ENCODE measurements around the gene HABP2.

Gene HABP2

GRCh38 chr10:113552701-113553100 is at the start of gene HABP2:
Gene HABP2 (plus strand): TSS chr10:113553053. CDS start chr10:113553122, 69 bp downstream.
- no peak for DNase-seq

- DNase-seq = no peak
Observed at GRCh38 chr10:113503930-113504329, 48.9 kb upstream of the HABP2 start.

GRCh38 chr10:113504423-113504822 is 48.4 kb upstream of the HABP2 start:
- DNase-seq = no peak

DNA sequence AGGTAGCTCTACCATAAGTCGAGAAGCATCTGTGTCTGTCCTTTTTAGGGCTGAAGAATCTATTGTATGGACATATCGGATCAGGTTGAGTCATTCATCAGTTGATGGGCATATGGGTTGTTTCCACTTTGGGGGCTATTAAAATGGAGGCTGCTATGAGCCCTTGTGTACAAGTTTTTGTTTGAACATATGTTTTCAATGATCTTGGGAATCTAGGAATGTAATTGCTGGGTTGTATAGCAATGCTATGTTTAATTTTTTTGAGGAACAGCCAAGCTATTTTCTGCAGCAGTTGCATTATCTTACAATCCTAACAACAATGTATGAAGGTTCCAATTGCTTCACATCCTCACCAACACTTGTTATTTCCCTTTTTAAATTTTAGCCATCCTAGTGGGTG is 46.4 kb upstream of the HABP2 start:
- DNase-seq = no peak

- DNase-seq = no peak
Observed at GRCh38 chr10:113511419-113511818, 41.4 kb upstream of the HABP2 start.

- DNase-seq = no peak
Observed at GRCh38 chr10:113515161-113515560, 37.7 kb upstream of the HABP2 start.

- no peak for DNase-seq
Observed at GRCh38 chr10:113515601-113516000, 37.3 kb upstream of the HABP2 start.

- DNase-seq = no peak
Observed at GRCh38 chr10:113516061-113516460, 36.8 kb upstream of the HABP2 start.

- no peak for DNase-seq
Observed at GRCh38 chr10:113517165-113517900, 35.5 kb upstream of the HABP2 start.

DNA sequence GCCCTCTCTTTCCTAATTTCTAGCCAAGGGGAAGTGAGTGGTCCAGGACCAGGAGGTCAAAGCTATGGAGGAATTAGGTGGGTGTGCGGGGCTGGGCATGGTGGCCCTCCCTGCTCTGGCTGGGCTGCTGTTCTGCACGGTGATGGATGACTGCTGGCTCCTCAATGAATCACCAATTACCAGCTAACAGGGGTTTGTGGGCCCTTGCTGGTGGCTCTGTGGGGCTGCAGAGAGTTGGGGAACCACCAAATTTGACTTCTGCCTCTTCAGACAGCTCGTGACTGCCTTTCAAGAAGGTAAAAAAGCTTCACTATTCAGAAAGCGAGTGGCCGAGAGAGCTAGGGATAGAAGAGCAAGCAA is 35.0 kb upstream of the HABP2 start:
- DNase-seq = no peak

DNA sequence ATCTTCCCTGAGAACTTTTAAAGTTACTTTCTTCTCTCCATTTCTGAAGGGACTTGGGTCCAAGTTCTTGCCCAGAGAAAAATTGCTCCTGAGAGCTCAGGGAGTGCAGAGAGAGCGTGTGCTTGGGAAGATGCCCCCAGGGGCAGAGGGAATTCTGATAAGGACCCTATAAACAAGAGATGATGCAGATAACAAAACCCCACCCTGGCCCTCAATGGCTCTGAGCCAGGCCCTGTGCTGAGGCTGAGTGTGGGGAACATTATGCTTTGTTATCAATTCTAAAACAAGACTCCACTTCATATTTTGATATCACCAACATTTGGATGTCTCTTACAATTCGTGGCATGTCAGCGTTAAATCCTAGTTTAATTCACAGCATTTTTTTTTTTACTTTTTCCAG is 34.4 kb upstream of the HABP2 start:
- no peak for DNase-seq

DNA sequence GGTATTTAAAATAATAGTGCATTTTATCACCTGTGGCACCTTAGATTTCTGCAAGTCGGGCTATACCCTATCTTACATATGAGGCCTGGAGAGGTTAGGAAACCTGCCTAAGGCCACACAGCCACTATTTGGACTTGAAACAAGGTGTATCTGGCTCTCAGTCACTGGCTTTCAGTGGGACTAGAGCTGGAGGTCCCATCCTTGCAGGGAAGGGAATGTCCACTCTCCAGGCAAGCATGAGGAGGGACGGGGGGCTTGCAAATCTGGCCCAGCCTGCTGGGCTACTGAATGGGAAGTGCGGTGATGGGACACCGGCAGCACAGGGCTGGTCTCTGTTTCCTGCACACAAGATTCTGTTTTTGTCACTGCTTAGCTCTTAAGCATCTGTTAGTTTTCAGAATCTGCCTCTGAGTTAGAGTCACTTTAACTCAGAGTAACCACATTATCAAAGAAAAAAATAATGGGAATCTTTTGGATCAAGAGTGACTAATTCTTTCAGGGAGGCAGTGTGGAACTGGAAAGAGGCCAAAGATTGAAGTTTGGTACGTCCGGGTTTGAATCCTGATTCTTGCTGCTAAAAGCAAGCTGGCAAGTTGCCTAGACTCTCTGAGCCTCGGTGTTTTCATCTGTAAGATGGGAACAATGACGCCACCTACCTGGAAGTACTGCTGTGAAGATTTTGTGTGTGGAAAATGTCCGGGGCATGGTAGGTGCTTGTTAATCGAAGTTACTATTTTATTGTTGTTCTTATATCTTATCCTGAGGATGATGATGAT is 33.8 kb upstream of the HABP2 start:
- no peak for DNase-seq

GRCh38 chr10:113519681-113520115 is 33.2 kb upstream of the HABP2 start:
- no peak for DNase-seq

- DNase-seq = no peak
Observed at GRCh38 chr10:113520261-113520660, 32.6 kb upstream of the HABP2 start.

DNA sequence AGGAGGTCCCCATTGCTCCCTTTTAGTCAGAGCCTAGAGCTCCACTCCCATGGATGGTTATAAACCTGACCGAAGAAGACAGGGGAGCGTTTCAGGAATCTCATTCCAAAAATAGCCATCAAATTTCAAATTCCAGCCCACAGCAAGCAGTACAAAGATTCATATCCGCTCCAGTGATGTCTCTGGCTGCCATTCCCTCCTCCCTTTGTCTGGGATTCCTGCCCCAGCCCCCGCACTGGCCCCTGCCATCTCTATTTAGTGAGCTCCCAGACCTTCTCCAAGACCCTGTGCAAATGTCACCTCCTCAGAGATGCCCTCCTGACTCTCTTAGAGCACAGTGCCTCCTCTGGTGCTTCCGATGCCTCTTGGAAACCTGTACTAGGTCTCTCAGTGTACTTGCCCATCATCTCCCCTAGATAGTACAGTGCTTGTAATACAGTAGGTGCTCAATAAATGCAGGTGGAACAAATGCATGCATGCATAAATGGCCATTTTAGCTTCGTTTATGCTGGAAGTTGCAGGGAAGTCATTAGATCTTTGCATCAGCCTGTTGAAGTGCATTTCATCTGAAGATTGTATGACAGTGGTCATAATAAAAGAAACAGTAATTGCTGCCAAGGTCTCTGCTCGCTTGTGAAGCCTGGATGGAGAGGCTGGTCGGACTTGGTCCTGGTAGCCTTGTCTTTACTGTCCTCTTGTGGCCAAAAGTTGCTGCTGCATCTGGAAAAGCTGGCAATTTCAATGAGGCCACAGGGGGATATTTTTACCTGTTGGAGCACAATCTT is 32.0 kb upstream of the HABP2 start:
- DNase-seq = peak; percentile 29

DNA sequence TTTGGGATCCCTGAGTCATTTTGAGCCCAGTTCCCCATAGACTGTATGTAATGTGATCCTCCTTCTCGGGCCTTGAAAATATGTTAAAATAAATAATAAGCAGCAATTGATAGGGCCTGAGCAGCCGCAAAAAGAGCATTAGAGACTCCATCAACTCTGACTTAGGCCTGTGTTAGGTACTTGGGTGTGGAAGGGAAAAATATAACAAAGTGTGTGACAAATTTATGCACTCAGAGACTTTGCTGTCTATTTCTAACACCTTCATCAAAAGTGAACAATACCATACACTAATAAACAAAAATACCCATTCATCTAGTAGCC is 31.4 kb upstream of the HABP2 start:
- DNase-seq = no peak

DNA sequence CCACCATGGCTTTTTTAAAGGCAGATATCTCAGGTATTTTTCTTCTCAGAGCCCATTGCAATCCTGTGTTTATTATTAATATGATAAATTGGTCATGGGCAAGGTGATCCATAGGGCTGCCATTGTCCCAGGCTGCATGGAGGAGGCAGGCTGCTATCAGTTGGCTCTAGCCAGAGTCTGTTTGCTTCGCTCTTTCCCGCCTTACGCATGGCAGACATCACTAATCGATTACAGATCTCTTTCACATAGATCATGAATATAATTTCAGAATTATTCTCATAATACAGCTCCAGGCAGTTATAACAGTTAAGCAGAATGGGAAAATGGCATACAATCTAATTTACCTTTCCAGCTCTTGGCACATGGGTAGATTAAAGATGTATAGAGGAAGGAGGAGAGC is 30.4 kb upstream of the HABP2 start:
- DNase-seq = no peak

DNA sequence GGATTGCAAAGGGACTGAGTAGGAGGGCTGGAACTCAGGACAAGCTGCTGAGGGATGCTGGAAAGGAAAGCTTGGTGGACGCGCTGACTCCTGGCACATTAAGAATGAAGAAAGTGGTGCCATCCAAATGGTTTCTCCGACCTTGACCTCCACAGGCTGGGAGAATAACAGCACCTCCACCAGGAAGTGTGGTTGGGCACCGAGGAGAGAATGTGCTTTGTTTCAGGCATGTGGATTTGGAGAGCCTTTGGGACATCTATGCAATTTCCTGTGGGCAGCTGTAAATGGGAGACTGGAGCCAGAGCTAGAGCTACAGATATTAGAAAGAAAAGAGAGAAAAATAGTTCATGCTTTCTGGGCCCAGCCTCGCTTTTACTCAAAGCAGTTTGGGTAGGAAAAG is 29.8 kb upstream of the HABP2 start:
- no peak for DNase-seq

DNA sequence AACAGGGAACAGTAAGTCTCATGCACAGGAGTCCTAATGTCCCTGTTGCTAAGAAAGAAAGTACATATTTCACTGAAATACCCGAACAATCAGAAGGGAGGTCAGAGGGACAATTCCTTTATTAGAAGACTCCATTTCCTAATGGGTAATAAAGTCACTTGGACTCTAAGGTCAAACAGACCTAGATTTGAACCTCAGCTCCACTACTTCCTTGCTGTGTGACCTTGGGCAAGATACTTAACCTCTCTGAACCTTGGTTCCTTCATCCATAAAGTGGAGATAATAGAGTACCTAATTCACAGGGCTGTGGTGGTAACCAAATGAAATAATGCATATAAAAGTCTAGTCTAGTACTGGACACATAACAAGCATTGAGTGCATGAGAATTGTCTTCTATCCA is 29.2 kb upstream of the HABP2 start:
- DNase-seq = no peak

DNA sequence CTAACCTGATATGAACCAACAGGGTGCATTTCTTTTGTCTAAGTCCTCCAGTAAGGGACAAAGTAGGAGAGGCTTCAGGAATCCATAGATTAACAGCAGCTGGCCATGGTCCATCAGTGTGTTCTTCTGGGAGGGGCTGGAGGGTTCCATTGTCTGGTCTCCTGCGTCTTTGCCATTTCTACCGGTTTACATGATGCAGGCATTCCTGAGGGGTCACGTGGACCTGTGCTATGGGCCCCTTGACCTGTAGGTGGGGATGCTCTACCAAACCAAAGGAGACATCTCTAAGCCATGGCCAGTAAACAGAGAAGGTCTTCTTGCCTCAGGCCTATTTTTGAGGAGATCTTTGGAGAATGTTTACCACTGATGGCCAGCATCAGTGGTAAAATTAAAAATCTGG is 28.7 kb upstream of the HABP2 start:
- no peak for DNase-seq

DNA sequence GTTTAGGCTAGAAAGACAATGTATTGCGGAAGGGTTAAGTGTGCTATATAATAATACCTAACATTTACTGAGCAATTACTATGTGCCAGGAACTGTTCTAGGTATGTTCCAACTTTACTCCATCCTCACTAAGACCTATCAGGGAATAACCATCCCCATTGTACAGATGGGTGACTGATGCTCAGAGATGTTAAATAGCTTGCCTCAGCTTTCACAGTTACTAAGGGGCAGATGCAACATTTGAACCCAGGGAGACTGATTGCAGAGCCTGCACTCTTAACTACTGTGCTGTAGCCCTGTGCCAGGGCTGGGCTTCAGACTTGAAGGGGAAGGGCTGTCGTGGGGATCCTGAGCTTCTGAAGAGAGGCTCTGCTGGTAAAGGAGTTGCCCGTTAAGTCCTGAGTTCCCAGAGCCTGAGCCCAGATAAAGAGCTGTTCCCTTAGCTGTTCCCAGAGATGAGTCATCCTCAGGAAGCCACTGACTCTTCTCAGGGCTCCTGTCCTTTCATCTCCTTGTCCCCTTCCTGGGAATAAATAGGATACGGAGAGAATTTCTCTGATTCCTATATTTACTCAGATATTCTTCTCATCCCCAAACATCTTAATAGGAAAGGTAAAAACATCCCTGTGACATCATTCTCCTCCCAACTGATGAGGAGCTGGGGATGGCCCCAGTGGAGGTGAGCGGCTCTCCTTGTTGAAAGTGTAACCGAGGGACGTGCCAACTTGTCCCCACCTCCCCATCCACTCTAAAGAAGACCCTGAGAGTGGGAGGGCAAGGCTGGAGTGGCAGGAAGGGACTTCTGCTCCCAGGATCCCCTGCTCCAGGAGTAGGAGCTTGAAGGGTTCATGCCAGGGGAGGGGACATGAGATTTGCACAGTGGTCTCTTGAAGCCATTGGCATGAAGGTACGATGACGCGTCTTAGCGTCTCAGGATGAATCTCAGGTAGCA is 28.0 kb upstream of the HABP2 start:
- DNase-seq = no peak

DNA sequence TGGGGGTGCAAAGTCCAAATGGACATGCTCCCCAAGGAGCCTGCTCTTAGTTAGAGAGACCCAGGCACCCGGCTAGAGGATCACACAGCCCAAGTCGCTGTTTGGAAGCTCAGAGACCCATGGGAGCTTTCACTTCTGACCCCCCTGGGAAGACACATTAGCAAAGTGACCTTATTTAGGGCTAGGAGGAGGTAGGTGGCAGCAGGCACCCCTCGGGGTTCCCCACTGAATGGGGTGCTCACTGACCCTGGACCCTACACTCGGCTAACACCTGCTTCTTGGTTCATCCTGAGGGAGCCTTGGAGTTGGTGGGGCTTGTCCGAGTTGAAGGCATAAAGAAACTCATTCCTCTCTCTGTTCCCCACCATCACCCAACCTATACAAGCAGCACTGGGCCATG is 27.1 kb upstream of the HABP2 start:
- DNase-seq = no peak

Data from NCI-H1092 (cell line).